ENCODE results near the gene PRM1. TPM values are rescaled to one million over a fixed set of nuclear protein-coding genes. Genes with fewer than 3 reads are reported as not detected.

Gene PRM1
- polyA plus RNA-seq, 2 of the 4 experiments (the other 2 are of a cell fraction): not detected

GRCh38 chr16:11319529-11320146 is 38.5 kb upstream of the PRM1 start:
- Histone ChIP-seq H3K4me1 (peaks cover 12% of the 10 kb centered on the region; the same call in 1 of the 3 replicates), H3K4me3 (no peak overlapping the region), H3K9me3 (no peaks in the 10 kb centered on the region), H3K4me2 (no peak overlapping the region), H3K27ac (peak overlapping the region in 1 of 2 experiments; percentile 54; a peak in 2 of 6 replicates)
- FAIRE-seq: no peak
- ChIA-PET CTCF (interaction anchor here (1.1 to 1.9 kb wide), 4 partner anchors 9 to 356 kb away, joined by 3 to 4 read pairs (median 3); no protein-coding TSS in a partner anchor), POLR2A (interaction anchor here (0.8 kb wide), 1 partner anchor 64 kb away, joined by 3 read pairs; the partner anchor contains the start of gene SOCS1)
- no peak for ATAC-seq
- TF ChIP-seq TFCP2L1 (CRISPR knock-in tag; IDR thresholded peaks at IDR 0.05) (no peak), MAZ (IDR thresholded peaks at IDR 0.05; ENCODE audit: borderline replicate concordance, low read depth, low read length) (no peak), ZC3H11A (IDR thresholded peaks at IDR 0.05) (no peak)
- DNase-seq (ENCODE audit: low read depth in 1 of 2, low spot score in 1 of 2): no peak
- WGBS (ENCODE audit: missing lambda C conversion rate): 35% methylated on average over 8 of the region's 8 CpGs

- WGBS (ENCODE audit: missing lambda C conversion rate): 73% methylated on average over 8 of the region's 8 CpGs
- TF ChIP-seq RCOR1 (IDR thresholded peaks at IDR 0.05; ENCODE audit: low read depth, low read length) (no peak), ESRRA (IDR thresholded peaks at IDR 0.05; ENCODE audit: borderline replicate concordance, low read length) (no peak), BHLHE40 (IDR thresholded peaks at IDR 0.05; ENCODE audit: low read depth, low read length) (no peak), ZFP36 (IDR thresholded peaks at IDR 0.05; ENCODE audit: borderline replicate concordance, partially characterized antibody) (no peak), TP53 (CRISPR knock-in tag; IDR thresholded peaks at IDR 0.05) (no peak), PHF8 (IDR thresholded peaks at IDR 0.05; ENCODE audit: borderline replicate concordance, low read depth) (no peak), FOSB (CRISPR knock-in tag; IDR thresholded peaks at IDR 0.05) (no peak), SMC3 (IDR thresholded peaks at IDR 0.05) (no peak), HOXB13 (CRISPR knock-in tag; IDR thresholded peaks at IDR 0.05; ENCODE audit: low read depth) (no peak), ZSCAN20 (CRISPR knock-in tag; IDR thresholded peaks at IDR 0.05) (no peak), HMGXB4 (CRISPR knock-in tag; IDR thresholded peaks at IDR 0.05; ENCODE audit: borderline replicate concordance) (no peak), ELK1 (IDR thresholded peaks at IDR 0.05; ENCODE audit: low read depth, low read length) (no peak), MYC (IDR thresholded peaks at IDR 0.05; ENCODE audit: borderline replicate concordance, low read length) (no peak), HOXA7 (CRISPR knock-in tag; IDR thresholded peaks at IDR 0.05) (no peak), ZC3H11A (IDR thresholded peaks at IDR 0.05) (no peak), CBX8 (IDR thresholded peaks at IDR 0.05) (no peak), TFCP2L1 (CRISPR knock-in tag; IDR thresholded peaks at IDR 0.05) (no peak), POLR2A (IDR thresholded peaks at IDR 0.05; ENCODE audit: low read length) (no peak), EHF (CRISPR knock-in tag; IDR thresholded peaks at IDR 0.05) (no peak), CHD4 (IDR thresholded peaks at IDR 0.05; ENCODE audit: borderline replicate concordance) (no peak)
- Histone ChIP-seq H3K4me2 (no peak overlapping the region), H3K27ac (no peak overlapping the region; a peak in 1 of 6 replicates), H3K4me1 (peaks cover 12% of the 10 kb centered on the region; the same call in 1 of the 3 replicates), H3K4me3 (no peak overlapping the region), H3K9me3 (no peaks in the 10 kb centered on the region)
- CTCF ChIA-PET: interaction anchor here (0.6 to 1.9 kb wide), 3 partner anchors 12 to 355 kb away, joined by 3 to 4 read pairs (median 3); no protein-coding TSS in a partner anchor
- POLR2A ChIA-PET: no interaction called here
- DNase-seq (ENCODE audit: low read depth in 1 of 2, low spot score in 1 of 2) (no peak), ATAC-seq (no peak), FAIRE-seq (no peak)
These were observed 37.7 kb upstream of the PRM1 start for GRCh38 chr16:11318817-11319216.
